Glutamatergic neuron (in vitro differentiated cells): Measurements from ENCODE around the gene JMJD1C. TPM values are rescaled to one million over a fixed set of nuclear protein-coding genes. Genes with fewer than 3 reads are reported as not detected.

Experiments used
- DNase-seq: peaks from one replicate; pipeline ENCODE4 v3.0.0; 2022
- H3K27ac Mint-ChIP-seq: one replicate; pipeline ENCODE4 v1.8.0; 2020; ENCODE audit warnings: mild to moderate bottlenecking, mixed read lengths, inconsistent platforms; ENCODE audit not compliant: unreplicated experiment
- H3K27me3 Mint-ChIP-seq: one replicate; pipeline ENCODE4 v1.8.0; 2020; ENCODE audit warnings: mild to moderate bottlenecking, moderate library complexity, mixed read lengths, inconsistent platforms; ENCODE audit not compliant: unreplicated experiment
- H3K36me3 Mint-ChIP-seq: one replicate; pipeline ENCODE4 v1.8.0; 2020; ENCODE audit warnings: mild to moderate bottlenecking, mixed read lengths, inconsistent platforms; ENCODE audit not compliant: unreplicated experiment
- H3K4me1 Mint-ChIP-seq: one replicate; pipeline ENCODE4 v1.8.0; 2020; ENCODE audit warnings: mild to moderate bottlenecking, low read depth, mixed read lengths, inconsistent platforms; ENCODE audit not compliant: unreplicated experiment
- H3K4me3 Mint-ChIP-seq: one replicate; pipeline ENCODE4 v1.8.0; 2020; ENCODE audit warnings: mild to moderate bottlenecking, mixed read lengths, inconsistent platforms; ENCODE audit not compliant: unreplicated experiment
- H3K9me3 Mint-ChIP-seq: one replicate; pipeline ENCODE4 v1.8.0; 2020; ENCODE audit warnings: mild to moderate bottlenecking, moderate library complexity, mixed read lengths, inconsistent platforms; ENCODE audit not compliant: unreplicated experiment
- CTCF ChIP-seq: fragments of 200-600 bp; sonication (generic); IDR thresholded peaks from one replicate; pipeline ENCODE4 v1.5.0; 2021; ENCODE audit not compliant: partially characterized antibody, unreplicated experiment
- total RNA-seq: library from RNA; stranded (reverse); fragmentation: NEBNext Ultra II Directional; extraction: Animal tissue kit (Norgen Biotek cat#: 25700); gene quantifications from one replicate; pipeline ENCODE4 v1.2.1, GENCODE V29; 2021; ENCODE audit not compliant: unreplicated experiment

Gene JMJD1C
- total RNA-seq, 1 donor from 2014 or later = 110 TPM

GRCh38 chr10:63491588-63492316, 26.0 kb upstream of the JMJD1C start:
- DNase-seq = no peak
- TF ChIP-seq CTCF = no peak
- peaks cover 4% of the 10 kb centered on the region for H3K36me3 Mint-ChIP-seq

GRCh38 chr10:63489838-63490237, 24.1 kb upstream of the JMJD1C start:
- peaks cover 21% of the 10 kb centered on the region for H3K4me1 Mint-ChIP-seq
- no peak overlapping the region for H3K4me3 Mint-ChIP-seq
- H3K27me3 Mint-ChIP-seq = peaks cover 4% of the 10 kb centered on the region
- TF ChIP-seq CTCF = no peak
- DNase-seq = no peak
- no peak overlapping the region for H3K27ac Mint-ChIP-seq
- H3K9me3 Mint-ChIP-seq = peaks cover 4% of the 10 kb centered on the region
- H3K36me3 Mint-ChIP-seq = peaks cover 4% of the 10 kb centered on the region

More at GRCh38 chr10:63491588-63492316, 26.0 kb upstream of the JMJD1C start:
- H3K27me3 Mint-ChIP-seq = peaks cover 6% of the 10 kb centered on the region
- peaks cover 4% of the 10 kb centered on the region for H3K9me3 Mint-ChIP-seq
- no peak overlapping the region for H3K4me3 Mint-ChIP-seq
- peak overlapping the region; percentile 54 for H3K27ac Mint-ChIP-seq
- peaks cover 22% of the 10 kb centered on the region for H3K4me1 Mint-ChIP-seq

- DNase-seq = no peak
- TF ChIP-seq CTCF = no peak
- peak overlapping the region; percentile 56 for H3K27ac Mint-ChIP-seq
Observed at GRCh38 chr10:63487990-63488389, 22.2 kb upstream of the JMJD1C start.

GRCh38 chr10:63483983-63484382, 18.2 kb upstream of the JMJD1C start:
- DNase-seq = no peak
- H3K27me3 Mint-ChIP-seq = no peaks in the 10 kb centered on the region
- no peaks in the 10 kb centered on the region for H3K36me3 Mint-ChIP-seq
- peaks cover 14% of the 10 kb centered on the region for H3K4me1 Mint-ChIP-seq
- H3K27ac Mint-ChIP-seq = no peak overlapping the region
- H3K4me3 Mint-ChIP-seq = no peak overlapping the region
- peaks cover 2% of the 10 kb centered on the region for H3K9me3 Mint-ChIP-seq
- TF ChIP-seq CTCF = no peak

More at GRCh38 chr10:63487990-63488389, 22.2 kb upstream of the JMJD1C start:
- Mint-ChIP-seq H3K9me3 (peaks cover 4% of the 10 kb centered on the region), H3K27me3 (peaks cover 3% of the 10 kb centered on the region), H3K4me3 (no peak overlapping the region), H3K36me3 (peaks cover 4% of the 10 kb centered on the region), H3K4me1 (peaks cover 23% of the 10 kb centered on the region)

GRCh38 chr10:63481815-63482421, 16.1 kb upstream of the JMJD1C start:
- Mint-ChIP-seq H3K36me3 (no peaks in the 10 kb centered on the region), H3K9me3 (no peaks in the 10 kb centered on the region), H3K4me1 (peaks cover 8% of the 10 kb centered on the region), H3K27me3 (no peaks in the 10 kb centered on the region), H3K4me3 (no peak overlapping the region), H3K27ac (no peak overlapping the region)
- no peak for TF ChIP-seq CTCF
- no peak for DNase-seq
